ENCODE results near the gene TTC8. TPM values are rescaled to one million over a fixed set of nuclear protein-coding genes. Genes with fewer than 3 reads are reported as not detected.

Gene TTC8
- total RNA-seq, 1 experiment from 2014 or later = 26.6 TPM

- no TSS peak for BruUV-seq (replicated peaks)
- Histone ChIP-seq H3K4me1 (ENCODE audit: insufficient read depth, low read length, poor library complexity, severe bottlenecking) (no peaks in the 10 kb centered on the region), H3K27ac (ENCODE audit: low read depth, low read length, poor library complexity, severe bottlenecking) (no peak overlapping the region), H3K36me3 (ENCODE audit: insufficient read depth, low read length, poor library complexity, severe bottlenecking) (no peaks in the 10 kb centered on the region), H3K27me3 (replicated peaks; ENCODE audit: insufficient read depth, low read depth, low read length, poor library complexity) (no peaks in the 10 kb centered on the region), H3K4me3 (ENCODE audit: low read depth, low read length, poor library complexity, severe bottlenecking) (no peak overlapping the region), H3K9me3 (ENCODE audit: low read depth, low read length, poor library complexity, severe bottlenecking) (no peaks in the 10 kb centered on the region)
- intact Hi-C loops (cut with micrococcal nuclease; ENCODE audit: unreplicated experiment) = no loop called here
- ChIA-PET CTCF (no interaction called here), POLR2A (ENCODE audit: low non-redundant PET) (no interaction called here)
- DNase-seq (ENCODE audit: low spot score) = peak; percentile 21
- TF ChIP-seq EZH2 (IDR thresholded peaks at IDR 0.05; ENCODE audit: borderline replicate concordance, low read depth, low read length, poor library complexity, severe bottlenecking) (no peak), CTCF (conservative IDR thresholded peaks at IDR 0.05; ENCODE audit: low read depth, low read length) (peak; percentile 27; the same call in 1 of the 2 replicates)
Observed at GRCh38 chr14:88868558-88869159, 44.2 kb downstream of the TTC8 start.

- H3K27me3 ChIP-seq (replicated peaks; ENCODE audit: insufficient read depth, low read depth, low read length, poor library complexity) = no peaks in the 10 kb centered on the region
- intact Hi-C loops (cut with micrococcal nuclease; ENCODE audit: unreplicated experiment) = loop anchor here (5.0 kb wide), 1 partner anchor 203 kb away; no protein-coding TSS in a partner anchor
- H3K9me3 ChIP-seq (ENCODE audit: low read depth, low read length, poor library complexity, severe bottlenecking) = no peaks in the 10 kb centered on the region
- TF ChIP-seq EZH2 (IDR thresholded peaks at IDR 0.05; ENCODE audit: borderline replicate concordance, low read depth, low read length, poor library complexity, severe bottlenecking) (no peak), CTCF (conservative IDR thresholded peaks at IDR 0.05; ENCODE audit: low read depth, low read length) (no peak)
- CTCF ChIA-PET = no interaction called here
- DNase-seq (ENCODE audit: low spot score) = peak; percentile 2
- H3K36me3 ChIP-seq (ENCODE audit: insufficient read depth, low read length, poor library complexity, severe bottlenecking) = no peaks in the 10 kb centered on the region
- BruUV-seq (replicated peaks) = no TSS peak
- POLR2A ChIA-PET (ENCODE audit: low non-redundant PET) = no interaction called here
- no peak overlapping the region for H3K27ac ChIP-seq (ENCODE audit: low read depth, low read length, poor library complexity, severe bottlenecking)
- H3K4me1 ChIP-seq (ENCODE audit: insufficient read depth, low read length, poor library complexity, severe bottlenecking) = no peaks in the 10 kb centered on the region
- no peak overlapping the region for H3K4me3 ChIP-seq (ENCODE audit: low read depth, low read length, poor library complexity, severe bottlenecking)
Observed at GRCh38 chr14:88870777-88871176, 46.3 kb downstream of the TTC8 start.

- ChIA-PET CTCF (no interaction called here), POLR2A (ENCODE audit: low non-redundant PET) (no interaction called here)
- intact Hi-C loops (cut with micrococcal nuclease; ENCODE audit: unreplicated experiment) = loop anchor here (5.0 kb wide), 1 partner anchor 204 kb away; no protein-coding TSS in a partner anchor
- no peaks in the 10 kb centered on the region for H3K27me3 ChIP-seq (replicated peaks; ENCODE audit: insufficient read depth, low read depth, low read length, poor library complexity)
- BruUV-seq (replicated peaks) = no TSS peak
- no peak overlapping the region for H3K4me3 ChIP-seq (ENCODE audit: low read depth, low read length, poor library complexity, severe bottlenecking)
- no peaks in the 10 kb centered on the region for H3K36me3 ChIP-seq (ENCODE audit: insufficient read depth, low read length, poor library complexity, severe bottlenecking)
- no peak overlapping the region for H3K27ac ChIP-seq (ENCODE audit: low read depth, low read length, poor library complexity, severe bottlenecking)
- H3K9me3 ChIP-seq (ENCODE audit: low read depth, low read length, poor library complexity, severe bottlenecking) = no peaks in the 10 kb centered on the region
- TF ChIP-seq EZH2 (IDR thresholded peaks at IDR 0.05; ENCODE audit: borderline replicate concordance, low read depth, low read length, poor library complexity, severe bottlenecking) (no peak), CTCF (conservative IDR thresholded peaks at IDR 0.05; ENCODE audit: low read depth, low read length) (no peak)
- H3K4me1 ChIP-seq (ENCODE audit: insufficient read depth, low read length, poor library complexity, severe bottlenecking) = no peaks in the 10 kb centered on the region
- no peak for DNase-seq (ENCODE audit: low spot score)
Observed at GRCh38 chr14:88871429-88871828, 47.0 kb downstream of the TTC8 start.

Data from A673 (cell line).